Neural progenitor cell (in vitro differentiated cells): Measurements from ENCODE around the gene STK24.

ENCODE experiments used
- EZH2 ChIP-seq: fragments of 200-600 bp; sonication (generic); IDR thresholded peaks from 2 replicates; pipeline ENCODE4 v1.6.1; 2017; ENCODE audit warnings: antibody characterized with exemption, mild to moderate bottlenecking, moderate library complexity
- EZH2phosphoT487 ChIP-seq: fragments of 200-600 bp; sonication (generic); IDR thresholded peaks from 2 replicates; pipeline ENCODE4 v1.6.1; 2017; ENCODE audit warnings: antibody characterized with exemption
- TF ChIP-seq, protein P1 (sequence below): fragments of 200-600 bp; sonication (generic); IDR thresholded peaks from 2 replicates; pipeline ENCODE4 v1.5.1; 2017; ENCODE audit warnings: antibody characterized with exemption, mild to moderate bottlenecking

DNA sequence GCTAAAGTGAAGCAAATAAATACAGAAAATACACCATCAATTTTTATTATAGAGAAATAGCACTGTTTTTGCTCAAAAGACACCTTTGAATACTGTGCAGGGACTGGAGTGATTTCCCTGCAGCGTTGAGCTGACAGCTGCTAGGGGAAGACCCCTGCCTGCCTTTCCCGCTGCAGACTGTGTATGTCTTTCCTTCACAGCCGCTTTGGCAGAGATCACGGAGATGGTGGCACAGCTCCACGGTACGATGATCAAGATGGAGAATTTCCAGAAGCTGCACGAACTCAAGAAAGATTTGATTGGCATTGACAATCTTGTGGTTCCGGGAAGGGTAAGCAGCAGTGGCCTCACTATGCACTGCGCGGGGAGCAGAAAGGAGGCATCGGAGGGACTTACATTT lies 141.5 kb downstream of the STK24 start:
- TF ChIP-seq, protein P1, sequence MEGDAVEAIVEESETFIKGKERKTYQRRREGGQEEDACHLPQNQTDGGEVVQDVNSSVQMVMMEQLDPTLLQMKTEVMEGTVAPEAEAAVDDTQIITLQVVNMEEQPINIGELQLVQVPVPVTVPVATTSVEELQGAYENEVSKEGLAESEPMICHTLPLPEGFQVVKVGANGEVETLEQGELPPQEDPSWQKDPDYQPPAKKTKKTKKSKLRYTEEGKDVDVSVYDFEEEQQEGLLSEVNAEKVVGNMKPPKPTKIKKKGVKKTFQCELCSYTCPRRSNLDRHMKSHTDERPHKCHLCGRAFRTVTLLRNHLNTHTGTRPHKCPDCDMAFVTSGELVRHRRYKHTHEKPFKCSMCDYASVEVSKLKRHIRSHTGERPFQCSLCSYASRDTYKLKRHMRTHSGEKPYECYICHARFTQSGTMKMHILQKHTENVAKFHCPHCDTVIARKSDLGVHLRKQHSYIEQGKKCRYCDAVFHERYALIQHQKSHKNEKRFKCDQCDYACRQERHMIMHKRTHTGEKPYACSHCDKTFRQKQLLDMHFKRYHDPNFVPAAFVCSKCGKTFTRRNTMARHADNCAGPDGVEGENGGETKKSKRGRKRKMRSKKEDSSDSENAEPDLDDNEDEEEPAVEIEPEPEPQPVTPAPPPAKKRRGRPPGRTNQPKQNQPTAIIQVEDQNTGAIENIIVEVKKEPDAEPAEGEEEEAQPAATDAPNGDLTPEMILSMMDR = no peak
- TF ChIP-seq EZH2 (no peak), EZH2phosphoT487 (no peak)
